K562 (cell line): ENCODE results near the gene RAB1B.

ENCODE experiments used
- CBX1 ChIP-seq: sonication (generic); IDR thresholded peaks from 2 replicates; pipeline ENCODE4 v1.6.1; 2016; ENCODE audit warnings: antibody characterized with exemption, low read depth, mild to moderate bottlenecking
- CTCF ChIP-seq, 3 experiments: IDR thresholded peaks in 2 of 3; conservative IDR thresholded peaks in 1 of 3; 2 replicates each; pipeline ENCODE4 v1.5.1; 2011 to 2012; ENCODE audit warnings: low read length in 3 of 3, mild to moderate bottlenecking in 3 of 3, control low read depth in 2 of 3, improper control_type of control experiment in 1 of 3, inconsistent platforms in 1 of 3, low read depth in 1 of 3, mixed read lengths in 1 of 3, moderate library complexity in 1 of 3; ENCODE audit not compliant: insufficient read depth in 2 of 3
- MAFK ChIP-seq: IDR thresholded peaks from 2 replicates; pipeline ENCODE4 v1.6.1; 2011; ENCODE audit warnings: low read length, improper control_type of control experiment
- NR2C2 ChIP-seq, 2 experiments: fragments of 200-800 bp in 1 of 2; sonication (Bioruptor generic) in 1 of 2; sonication (generic) in 1 of 2; formaldehyde crosslinking in 1 of 2; IDR thresholded peaks; 2 replicates each; pipeline versions ENCODE4 v1.6.1 to v1.8.0; 2016 to 2022; ENCODE audit warnings: mild to moderate bottlenecking in 1 of 2, missing compliant biosample characterization in 1 of 2, missing genetic modification characterization in 1 of 2, missing genetic modification reagents in 1 of 2
- POLR2G ChIP-seq: fragments of 200-400 bp; formaldehyde crosslinking; IDR thresholded peaks from 2 replicates; pipeline ENCODE4 v1.6.1; 2017; ENCODE audit warnings: low read depth, mild to moderate bottlenecking, antibody characterized with exemption, low read length, moderate library complexity
- RBM39 ChIP-seq: fragments of 200-400 bp; formaldehyde crosslinking; optimal IDR thresholded peaks from 2 replicates; pipeline ENCODE3; 2018; ENCODE audit warnings: low read depth, low read length
- XRCC3 ChIP-seq: fragments of 450-650 bp; IDR thresholded peaks from 2 replicates; pipeline ENCODE4 v1.6.1; 2017; ENCODE audit warnings: mild to moderate bottlenecking, moderate library complexity
- ZNF174 ChIP-seq: fragments of 250-450 bp; sonication (Bioruptor Pico); IDR thresholded peaks from 2 replicates; pipeline ENCODE4 v1.4.0; 2020; ENCODE audit warnings: mild to moderate bottlenecking
- ZNF232 ChIP-seq: sonication (generic); formaldehyde crosslinking; IDR thresholded peaks from 2 replicates; pipeline ENCODE4 v1.8.0; 2022; ENCODE audit warnings: mild to moderate bottlenecking, missing genetic modification reagents
- ZNF639 ChIP-seq, 2 experiments: fragments of 200-800 bp in 1 of 2; sonication (Bioruptor generic) in 1 of 2; sonication (generic) in 1 of 2; formaldehyde crosslinking in 1 of 2; IDR thresholded peaks in 1 of 2; conservative IDR thresholded peaks in 1 of 2; 2 replicates each; pipeline versions ENCODE4 v1.5.0 to v1.6.1; 2016 to 2020; ENCODE audit warnings: missing compliant biosample characterization in 1 of 2, missing genetic modification characterization in 1 of 2, missing genetic modification reagents in 1 of 2

- TF ChIP-seq ZNF639 (CRISPR knock-in tag; conservative IDR thresholded peaks at IDR 0.05 in 1 of 2, IDR thresholded peaks at IDR 0.05 in 1 of 2) = no peak
- TF ChIP-seq ZNF232 (CRISPR knock-in tag) = no peak
- TF ChIP-seq RBM39 = no peak
- no peak for TF ChIP-seq CBX1
- TF ChIP-seq ZNF174 (CRISPR knock-in tag) = no peak
- no peak for TF ChIP-seq CTCF (IDR thresholded peaks at IDR 0.05 in 2 of 3, conservative IDR thresholded peaks at IDR 0.05 in 1 of 3; ENCODE audit: insufficient read depth in 2 of 3, low read depth in 1 of 3, low read length in 3 of 3)
- no peak for TF ChIP-seq XRCC3
- TF ChIP-seq MAFK = no peak
- TF ChIP-seq POLR2G = no peak
- TF ChIP-seq NR2C2 (CRISPR knock-in tag; IDR thresholded peaks at IDR 0.05) = no peak
- TF ChIP-seq NR2C2 (tag; IDR thresholded peaks at IDR 0.05) = peak; percentile 79; the same call in 1 of the 2 replicates
These were observed 19.6 kb downstream of the RAB1B start for GRCh38 chr11:66287889-66288670.
